Measurements from ENCODE around the gene ST8SIA6.
"Not testable (repeated sequence)": the region's sequence is repeated elsewhere in the genome, so short reads cannot be mapped to it uniquely, and the experiment has no call there.

GRCh38 chr10:17321957-17322356, 132.4 kb downstream of the ST8SIA6 start:
- not testable (repeated sequence) for TF ChIP-seq CTCF, POLR2A (IDR thresholded peaks at IDR 0.05)
